Stimulated activated CD8-positive, alpha-beta memory T cell treated with anti-CD3 and anti-CD28 coated beads, Interleukin-12 subunit alpha, Interleukin-12 subunit beta, amount 100 ng/mL, for 24 hours (primary cell): ENCODE measurements around the gene PLPPR3.

Source experiments
- DNase-seq: peaks from one replicate; pipeline ENCODE4 v3.0.0-alpha.2; 2020; ENCODE audit errors: extremely low read depth

PLPPR3 gene

DNA sequence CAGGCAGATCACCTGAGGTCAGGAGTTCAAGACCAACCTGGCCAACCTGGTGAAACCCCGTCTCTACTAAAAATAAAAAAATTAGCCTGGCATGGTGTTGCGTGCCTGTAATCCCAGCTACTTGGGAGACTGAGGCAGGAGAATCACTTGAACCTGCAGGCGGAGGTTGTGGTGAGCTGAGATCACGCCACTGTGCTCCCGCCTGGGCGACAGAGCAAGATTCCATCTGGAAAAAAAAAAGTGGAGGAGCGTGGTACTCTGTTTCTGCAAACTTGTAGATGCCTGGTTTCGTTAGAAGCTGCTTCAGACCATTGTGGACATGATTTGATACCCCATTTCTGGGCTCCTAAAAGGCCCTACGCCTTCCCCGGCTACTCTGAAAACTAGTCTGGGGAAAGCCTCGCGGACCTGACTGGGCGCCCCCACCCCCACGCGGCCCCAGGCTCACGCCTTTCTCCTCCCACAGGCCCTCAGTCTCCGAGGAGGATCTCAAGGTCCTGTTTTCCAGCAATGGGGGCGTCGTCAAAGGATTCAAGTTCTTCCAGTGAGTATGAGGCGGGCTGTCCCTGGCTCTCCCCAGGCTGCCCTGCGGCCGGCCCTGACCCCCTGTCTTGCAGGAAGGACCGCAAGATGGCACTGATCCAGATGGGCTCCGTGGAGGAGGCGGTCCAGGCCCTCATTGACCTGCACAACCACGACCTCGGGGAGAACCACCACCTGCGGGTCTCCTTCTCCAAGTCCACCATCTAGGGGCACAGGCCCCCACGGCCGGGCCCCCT, 11.5 kb downstream of the PLPPR3 start:
- DNase-seq: no peak

DNA sequence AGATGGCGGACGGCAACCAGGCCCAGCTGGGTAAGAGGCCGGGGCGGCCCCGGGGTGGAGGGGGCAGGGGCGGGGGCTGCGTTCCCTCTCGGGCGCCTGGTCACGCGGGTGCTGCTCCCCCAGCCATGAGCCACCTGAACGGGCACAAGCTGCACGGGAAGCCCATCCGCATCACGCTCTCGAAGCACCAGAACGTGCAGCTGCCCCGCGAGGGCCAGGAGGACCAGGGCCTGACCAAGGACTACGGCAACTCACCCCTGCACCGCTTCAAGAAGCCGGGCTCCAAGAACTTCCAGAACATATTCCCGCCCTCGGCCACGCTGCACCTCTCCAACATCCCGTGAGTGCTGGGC, 13.4 kb downstream of the PLPPR3 start:
- DNase-seq: no peak

DNA sequence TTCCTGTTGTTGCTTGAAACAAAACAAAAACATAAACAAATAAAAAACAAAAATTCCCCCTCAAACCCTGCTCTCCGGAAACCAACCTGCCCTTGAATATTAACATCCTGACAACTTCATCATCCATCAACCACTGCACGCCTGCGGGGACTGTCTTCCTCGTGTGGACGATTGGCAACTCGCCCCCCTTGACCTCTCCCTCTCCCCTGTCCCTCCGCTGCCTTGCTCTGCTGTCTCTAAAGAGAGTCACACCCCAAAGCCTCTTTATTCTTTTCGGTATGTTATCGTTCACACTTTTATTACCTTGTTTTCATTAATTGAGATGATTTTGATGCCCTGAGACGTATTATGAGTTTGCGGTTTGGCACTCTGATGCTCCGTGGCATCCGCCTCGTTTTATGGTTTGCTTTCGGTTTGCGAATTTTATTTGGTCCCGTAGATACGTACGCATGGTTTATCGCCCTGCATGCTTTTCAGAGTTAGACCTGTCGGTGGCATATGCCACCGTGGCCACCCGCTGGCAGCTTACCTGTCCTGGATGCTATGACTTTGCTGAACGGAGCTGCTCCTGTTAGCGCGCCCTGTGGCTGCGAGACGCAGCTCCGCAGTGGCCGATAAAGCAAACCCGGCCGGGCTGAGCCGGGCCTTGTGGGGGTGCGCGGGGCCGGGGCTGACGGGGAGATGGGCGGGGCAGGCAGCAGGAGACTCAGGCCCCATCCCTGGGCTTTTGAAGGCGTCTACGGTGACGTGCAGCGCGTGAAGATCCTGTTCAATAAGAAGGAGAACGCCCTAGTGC, 13.9 kb downstream of the PLPPR3 start:
- no peak for DNase-seq

DNA sequence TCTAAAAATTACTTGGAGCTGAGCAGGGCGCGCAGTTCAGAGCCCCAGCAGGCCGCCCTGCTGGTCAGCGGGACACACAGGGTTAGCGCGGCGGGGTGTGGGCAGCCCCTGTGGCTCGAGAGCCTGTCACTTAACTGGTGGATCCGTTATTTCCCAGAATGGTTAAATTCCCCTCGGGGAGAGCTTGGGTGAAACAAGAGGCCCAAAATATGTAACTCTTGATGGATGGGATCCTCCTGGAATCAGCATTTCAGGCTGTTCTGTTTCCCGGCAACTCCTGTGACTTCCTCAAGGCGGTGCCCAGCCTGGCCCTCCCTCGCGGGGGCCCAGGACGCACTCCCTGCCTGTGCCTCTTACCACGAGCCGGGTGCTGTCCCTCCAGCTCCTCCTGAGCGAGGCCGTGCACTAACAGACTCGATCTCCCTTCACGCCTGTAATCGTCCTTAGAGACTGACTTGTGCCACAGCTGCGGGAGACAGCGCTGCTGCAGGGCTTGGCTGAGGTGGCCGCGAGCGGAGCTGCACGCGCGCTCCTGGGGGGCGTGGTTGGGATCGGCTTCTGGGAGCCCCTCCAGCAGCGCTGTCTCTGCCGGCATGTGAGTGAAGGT, 14.8 kb downstream of the PLPPR3 start:
- DNase-seq: no peak

DNA sequence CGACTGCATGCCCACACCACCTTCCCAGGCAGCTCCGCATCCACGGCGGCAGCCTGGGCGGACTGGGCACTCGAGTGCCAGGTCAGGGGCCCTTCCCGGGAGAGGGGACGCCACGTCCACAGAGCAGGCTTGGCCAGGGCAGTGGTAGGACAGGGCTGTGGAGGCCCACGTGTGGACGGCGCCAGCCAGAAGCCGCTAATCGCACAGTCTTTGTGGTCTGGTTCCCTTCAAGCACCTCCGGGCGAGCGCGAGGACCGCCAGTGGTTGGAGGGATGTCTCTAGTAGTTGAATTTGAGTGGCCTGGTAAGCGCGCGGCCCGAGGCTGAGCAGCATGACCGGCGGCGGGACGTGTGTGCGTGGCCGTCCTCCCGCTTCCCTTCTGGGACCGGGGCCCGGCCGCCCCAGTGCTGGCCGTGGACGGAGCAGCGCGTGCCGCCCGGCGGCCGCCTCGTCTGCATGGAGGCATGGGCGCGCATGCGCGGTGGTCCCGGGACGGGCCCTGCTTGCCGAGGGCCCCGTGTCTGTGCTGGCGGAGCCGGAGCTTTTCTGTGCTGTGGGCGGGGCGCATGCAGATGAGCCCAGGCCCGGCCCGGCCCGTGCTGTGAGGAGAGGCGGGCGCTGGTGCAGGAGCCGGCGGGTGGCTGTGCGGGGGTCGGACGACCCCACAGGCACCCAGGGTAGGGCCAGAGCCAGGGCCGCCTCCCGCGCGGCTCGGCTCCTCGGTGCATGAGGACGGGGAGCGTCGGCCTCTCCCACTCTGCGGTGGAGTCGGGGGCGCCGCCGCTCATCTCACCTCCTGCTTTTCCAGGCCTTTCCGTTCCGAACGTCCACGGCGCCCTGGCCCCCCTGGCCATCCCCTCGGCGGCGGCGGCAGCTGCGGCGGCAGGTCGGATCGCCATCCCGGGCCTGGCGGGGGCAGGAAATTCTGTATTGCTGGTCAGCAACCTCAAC, 15.9 kb downstream of the PLPPR3 start:
- DNase-seq: no peak

DNA sequence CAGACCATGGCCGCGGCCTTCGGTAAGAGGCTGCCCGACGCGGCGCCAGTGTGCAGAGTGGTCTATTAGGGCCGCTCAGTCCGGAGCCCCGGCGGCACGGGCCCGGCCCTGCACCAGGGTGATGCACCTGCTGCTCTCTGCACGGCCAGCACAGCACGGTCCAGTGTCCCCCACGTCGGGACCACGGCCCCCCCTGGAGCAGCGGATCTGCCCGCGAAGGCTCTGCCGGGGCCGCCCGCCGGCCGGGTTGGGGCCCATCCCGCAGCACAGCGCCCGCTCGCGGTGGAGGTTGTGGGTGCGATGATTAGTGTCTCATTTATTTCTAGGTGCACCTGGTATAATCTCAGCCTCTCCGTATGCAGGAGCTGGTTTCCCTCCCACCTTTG, 16.6 kb downstream of the PLPPR3 start:
- DNase-seq: no peak

DNA sequence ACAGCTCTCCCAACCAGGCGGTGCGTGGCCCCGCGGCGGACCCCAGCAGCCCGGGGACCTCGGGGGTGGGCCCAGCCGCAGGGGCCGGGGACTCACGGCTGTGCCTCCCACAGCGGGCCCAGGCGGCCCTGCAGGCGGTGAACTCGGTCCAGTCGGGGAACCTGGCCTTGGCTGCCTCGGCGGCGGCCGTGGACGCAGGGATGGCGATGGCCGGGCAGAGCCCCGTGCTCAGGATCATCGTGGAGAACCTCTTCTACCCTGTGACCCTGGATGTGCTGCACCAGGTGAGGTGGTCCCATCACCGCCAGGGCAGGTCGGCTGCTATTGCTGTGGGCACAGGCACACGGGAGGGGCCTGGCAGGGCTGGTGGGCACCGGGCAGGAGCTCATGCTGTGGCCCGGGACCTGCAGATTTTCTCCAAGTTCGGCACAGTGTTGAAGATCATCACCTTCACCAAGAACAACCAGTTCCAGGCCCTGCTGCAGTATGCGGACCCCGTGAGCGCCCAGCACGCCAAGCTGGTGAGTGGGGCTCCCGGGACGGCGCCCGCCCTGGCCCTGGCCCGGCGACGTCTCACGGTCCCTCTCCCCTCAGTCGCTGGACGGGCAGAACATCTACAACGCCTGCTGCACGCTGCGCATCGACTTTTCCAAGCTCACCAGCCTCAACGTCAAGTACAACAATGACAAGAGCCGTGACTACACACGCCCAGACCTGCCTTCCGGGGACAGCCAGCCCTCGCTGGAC, 17.2 kb downstream of the PLPPR3 start:
- no peak for DNase-seq

DNA sequence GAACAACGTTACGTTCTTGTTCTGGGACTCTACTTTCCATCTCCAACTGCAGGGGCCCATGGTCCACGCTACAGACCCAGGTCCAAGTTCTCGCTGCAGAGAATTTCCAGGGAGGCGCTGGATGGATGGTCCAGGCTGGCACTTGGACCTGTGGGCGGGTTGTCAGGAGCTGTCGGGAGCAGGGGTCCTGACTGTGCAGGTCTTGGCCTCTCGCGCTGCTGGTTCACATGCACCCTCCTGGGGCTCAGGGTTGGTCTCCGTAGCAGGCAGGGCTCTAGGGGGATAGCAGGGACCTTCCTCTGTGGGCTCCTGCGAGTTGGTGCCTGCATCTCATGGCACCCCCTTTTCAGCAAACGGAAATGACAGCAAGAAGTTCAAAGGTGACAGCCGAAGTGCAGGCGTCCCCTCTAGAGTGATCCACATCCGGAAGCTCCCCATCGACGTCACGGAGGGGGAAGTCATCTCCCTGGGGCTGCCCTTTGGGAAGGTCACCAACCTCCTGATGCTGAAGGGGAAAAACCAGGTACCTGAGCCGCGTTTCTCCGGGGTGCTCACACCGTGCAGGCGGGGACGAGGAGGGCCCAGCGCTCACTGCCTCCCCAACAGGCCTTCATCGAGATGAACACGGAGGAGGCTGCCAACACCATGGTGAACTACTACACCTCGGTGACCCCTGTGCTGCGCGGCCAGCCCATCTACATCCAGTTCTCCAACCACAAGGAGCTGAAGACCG, 17.9 kb downstream of the PLPPR3 start:
- no peak for DNase-seq

DNA sequence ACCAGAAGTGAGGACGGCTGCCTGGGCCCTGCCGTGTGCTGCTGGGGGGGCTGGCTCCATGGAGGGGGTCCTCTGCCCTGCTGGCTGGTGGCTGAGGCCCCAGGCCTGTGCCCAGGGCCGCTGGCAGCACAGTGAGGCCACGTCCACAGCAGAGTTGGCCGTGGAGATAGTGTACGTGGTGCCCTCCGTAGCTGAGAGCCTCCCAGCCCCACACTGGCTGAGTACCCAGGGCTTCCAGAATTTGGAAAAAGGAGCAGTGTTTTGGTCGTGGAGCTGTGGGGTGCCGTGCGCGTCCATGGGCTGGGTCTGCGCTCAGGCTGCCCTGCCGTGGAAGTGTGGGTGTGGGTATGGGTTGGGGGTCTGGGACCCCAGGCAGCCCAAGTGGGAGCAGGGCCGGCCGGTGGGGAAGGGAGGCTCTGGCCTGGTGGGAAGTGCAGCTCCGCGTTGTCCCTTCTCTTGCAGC, 18.6 kb downstream of the PLPPR3 start:
- no peak for DNase-seq

DNA sequence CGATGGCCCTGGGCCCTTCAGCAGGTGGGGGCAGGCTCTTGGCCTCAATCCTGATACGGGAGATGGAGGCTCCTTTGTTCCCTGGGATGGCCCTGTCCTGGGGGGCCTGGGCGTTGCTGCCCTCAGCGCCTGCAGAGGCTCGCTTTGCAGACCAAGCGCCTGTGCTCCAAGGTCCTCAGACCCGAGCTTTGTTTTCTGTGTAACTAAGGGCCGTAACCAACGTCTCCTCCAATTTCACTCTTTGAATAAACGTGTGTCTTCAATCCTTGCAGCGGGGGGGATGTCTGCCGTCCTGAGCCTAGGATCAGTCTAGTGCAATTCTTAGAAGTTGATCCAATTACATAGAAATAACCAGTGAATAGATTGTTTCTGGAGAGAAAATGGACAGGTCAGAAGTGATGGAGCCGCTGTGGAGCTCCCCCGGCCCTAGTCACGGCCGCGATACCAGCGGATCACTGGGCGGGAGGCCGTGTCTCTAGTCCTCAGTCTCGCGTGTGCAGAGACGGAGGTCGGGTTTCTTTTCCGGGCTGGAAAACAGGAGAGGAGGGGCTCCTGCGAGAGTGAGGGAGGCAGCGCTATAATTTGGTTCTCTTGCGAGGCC, 19.2 kb downstream of the PLPPR3 start:
- DNase-seq: no peak

DNA sequence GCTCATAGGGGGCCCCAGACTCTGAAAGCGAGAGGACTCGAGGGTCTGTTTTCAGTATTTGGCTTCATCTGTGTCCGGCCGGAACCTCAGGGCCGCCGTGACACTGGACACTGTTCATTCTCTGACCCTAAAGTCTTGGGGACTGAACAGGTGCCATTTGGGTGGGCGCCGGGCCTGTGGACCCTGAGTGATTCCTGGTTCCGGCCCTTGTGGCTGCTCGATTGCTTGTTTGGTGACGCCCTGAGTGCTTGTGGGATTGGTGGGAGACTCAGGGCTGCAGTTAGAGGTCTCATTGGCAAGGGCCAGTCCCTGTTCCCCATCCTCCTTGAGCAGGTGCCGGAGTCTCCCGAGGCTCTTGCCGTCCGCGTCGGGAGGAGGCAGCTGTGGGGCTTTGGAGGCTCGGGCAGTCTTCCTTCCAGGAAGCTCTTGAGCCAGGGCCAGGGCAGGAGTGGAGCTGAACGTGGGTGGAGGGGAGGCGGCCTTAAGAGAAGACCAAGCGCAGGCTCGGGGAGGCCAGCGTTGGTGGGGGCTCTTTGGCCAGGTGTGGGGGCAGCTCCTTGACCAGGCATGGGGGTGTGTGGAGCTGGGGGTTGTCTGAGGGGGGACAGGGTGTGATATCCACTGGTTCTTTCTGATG, 19.8 kb downstream of the PLPPR3 start:
- DNase-seq: no peak

DNA sequence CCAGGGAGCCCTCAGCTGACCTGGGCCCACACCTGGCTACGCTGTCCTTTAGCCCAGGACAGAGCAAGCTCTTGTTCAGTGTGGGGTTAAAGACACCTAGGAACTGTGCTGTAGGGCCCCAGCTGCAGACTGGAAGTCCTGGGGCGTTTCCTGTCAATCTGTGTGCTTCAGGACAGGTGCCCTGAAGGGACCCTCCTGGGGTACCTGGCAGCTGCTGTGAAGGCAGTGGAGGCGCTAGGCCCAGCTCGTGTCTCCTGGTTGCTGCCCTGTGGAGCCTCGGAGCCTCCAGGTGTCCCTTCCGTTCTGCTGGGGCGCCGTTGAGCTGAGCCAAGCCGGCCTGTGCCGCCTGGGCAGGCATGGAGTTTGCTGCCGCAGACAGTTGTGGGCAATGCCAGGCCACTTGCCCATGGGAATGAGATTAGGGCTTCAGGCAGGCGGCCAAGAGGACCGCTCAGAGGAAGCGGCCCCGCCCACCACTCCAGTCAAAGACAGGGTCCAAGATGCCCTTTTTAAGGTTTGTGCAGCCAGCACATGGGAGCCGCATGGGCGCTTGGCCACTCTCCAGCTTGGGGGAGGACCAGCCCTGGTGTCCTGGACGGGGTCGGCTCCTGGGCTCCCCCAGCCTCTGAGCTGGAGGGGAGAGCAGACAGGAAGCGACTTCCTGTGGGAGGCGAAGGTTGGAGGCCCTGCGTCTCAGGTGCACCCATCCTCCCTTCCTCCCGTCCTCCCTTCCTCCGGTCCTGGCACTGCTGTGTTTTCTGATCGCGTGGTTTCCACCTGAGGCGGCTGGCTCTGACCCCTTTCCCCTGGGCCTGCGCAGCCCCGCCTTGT, 20.5 kb downstream of the PLPPR3 start:
- no peak for DNase-seq

DNA sequence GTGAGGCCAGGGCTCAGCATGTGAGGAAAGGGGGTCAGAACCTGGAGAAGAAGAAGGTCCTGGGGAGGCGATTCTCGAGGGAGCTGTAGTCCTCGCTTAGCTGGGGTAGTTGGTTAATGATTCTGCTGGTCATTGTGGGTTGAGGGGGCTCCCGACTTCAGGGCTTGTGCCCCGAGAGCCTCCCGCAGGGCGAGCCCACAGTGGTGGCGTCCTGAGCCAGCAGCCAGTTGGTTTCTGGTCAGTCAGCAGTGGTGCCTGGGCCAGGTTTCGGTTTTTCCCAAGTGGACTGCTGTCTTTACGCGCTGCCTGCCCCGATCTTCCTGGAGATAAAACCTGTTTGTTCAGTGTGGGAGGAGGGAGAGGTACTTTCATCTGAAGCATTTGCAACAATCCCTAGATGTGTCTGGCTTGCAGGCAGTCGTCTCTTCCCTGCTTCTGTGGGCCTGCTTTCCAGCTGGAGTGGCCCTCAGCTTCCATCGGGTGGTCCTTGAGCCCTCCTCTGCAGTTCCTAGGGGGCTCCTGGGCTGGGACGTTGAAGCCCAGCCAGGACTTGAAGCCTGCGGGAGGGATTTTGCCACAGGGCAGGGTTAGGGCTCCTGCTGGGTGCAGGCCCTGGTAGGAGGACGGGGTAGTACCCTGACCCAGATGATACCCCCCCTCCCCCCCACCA, 21.3 kb downstream of the PLPPR3 start:
- no peak for DNase-seq

DNA sequence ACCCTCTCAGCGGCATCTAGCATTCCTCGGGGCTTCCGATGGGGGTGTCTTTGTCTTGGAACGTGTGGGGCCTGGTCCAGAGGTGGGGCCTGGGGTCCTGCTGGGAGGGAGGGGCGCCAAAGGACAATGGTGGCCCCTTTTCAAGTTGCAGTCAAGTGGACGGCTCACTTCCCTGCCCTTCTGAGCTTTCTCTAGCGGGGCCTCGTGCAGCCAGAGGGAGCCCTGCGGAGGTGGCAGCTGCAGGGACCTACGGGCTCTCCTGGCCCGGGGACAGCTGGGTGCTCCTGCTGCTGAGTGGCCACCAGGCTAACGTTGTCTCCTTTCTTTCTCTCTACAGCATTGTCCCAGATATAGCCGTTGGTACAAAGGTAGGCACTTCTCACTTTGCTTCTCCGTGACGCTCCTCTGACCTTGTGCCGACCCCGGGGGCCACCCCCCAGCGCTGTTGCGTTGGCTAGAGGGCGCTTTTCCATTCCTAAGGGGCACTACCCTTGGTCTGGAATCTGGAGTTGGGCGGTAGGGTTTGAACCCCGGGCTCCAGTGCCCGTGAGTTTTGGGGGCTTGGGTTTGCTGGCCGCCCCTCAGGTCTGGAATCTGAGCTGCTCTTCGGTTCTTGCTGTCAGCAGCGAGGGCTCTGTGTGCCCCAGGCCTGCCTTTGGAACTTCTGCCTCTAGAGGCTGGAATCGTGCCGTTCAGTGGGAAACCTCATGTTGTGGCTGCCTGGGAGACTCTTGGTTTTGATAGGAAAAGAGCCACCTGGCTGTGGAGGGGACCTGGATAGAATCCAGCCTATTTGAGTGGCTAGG, 22.5 kb downstream of the PLPPR3 start:
- no peak for DNase-seq

DNA sequence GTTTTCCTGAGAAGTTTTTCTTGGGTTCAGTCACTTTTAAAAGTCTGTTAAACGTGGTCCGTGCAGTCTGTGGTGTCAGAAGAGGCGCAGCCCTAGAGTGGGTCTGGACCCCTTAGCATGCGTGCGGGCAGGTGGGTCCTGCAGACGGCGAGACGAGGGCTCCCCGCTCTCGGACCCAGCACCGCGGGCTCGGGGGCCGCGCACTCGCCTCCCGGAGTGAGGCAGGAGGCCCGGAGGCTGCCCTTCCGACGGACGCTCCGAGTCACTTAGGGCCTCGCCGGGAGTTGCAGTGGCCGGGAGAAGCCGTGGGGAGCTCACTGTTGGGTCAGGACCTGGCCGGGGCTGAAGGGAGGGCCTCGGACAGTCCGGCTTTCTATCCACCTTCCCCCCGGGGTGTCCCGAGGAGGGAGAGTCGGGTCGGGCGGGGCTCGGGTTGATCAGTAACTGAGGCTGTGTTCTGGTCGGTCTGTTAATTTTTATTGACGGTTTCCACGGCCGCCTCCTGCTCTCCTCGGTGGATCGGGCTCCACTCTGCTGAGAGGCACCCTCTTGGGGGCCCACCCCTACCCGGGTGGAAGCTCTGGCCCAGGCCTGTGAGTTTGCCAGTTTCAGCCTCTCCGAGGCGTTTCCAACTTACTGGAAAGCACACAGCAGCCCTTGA, 23.2 kb downstream of the PLPPR3 start:
- no peak for DNase-seq
